Breast epithelium (tissue), 3 donors: ENCODE measurements around the gene HRH2.

Source experiments
- POLR2A ChIP-seq: fragments of 450-650 bp; IDR thresholded peaks from one replicate; pipeline ENCODE4 v1.6.1; 2016; ENCODE audit warnings: antibody characterized with exemption, mild to moderate bottlenecking, moderate library complexity
- TF ChIP-seq, protein P1 (sequence below), 3 donors: fragments of 450-650 bp; IDR thresholded peaks; one replicate each; pipeline ENCODE4 v1.5.1; 2016 to 2017; ENCODE audit warnings: antibody characterized with exemption in 3 of 3, mild to moderate bottlenecking in 3 of 3, moderate library complexity in 3 of 3

DNA sequence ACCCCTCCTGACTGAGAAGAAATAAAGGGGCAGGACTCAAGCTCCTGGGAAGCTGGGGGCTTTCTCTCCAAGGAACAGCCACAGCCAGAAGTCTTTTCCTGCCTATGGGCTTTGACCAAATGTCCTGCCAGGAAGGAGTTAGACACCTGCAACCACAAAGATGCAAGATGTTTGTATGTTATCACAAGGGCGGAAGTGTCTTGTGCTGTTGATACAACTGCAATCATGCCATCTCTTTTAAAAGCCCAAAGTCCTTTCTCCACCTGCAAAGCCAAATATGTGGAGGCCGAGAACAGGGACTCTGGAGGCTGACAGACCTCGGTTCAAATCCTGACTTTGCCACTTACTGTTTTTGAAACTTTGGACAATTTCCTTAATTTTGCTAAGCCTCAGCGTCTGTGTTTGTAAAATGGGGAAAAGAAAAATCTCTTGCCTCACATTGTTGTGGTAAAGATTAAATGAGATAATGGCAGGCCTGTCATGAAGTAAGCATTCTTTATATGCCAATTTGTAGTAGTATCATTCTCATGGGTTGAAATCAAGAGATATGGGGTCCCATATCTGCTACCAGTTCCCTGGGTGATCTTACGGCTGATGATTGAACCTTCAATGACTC, 17.0 kb downstream of the HRH2 start:
- no peak for TF ChIP-seq POLR2A
- TF ChIP-seq, protein P1, sequence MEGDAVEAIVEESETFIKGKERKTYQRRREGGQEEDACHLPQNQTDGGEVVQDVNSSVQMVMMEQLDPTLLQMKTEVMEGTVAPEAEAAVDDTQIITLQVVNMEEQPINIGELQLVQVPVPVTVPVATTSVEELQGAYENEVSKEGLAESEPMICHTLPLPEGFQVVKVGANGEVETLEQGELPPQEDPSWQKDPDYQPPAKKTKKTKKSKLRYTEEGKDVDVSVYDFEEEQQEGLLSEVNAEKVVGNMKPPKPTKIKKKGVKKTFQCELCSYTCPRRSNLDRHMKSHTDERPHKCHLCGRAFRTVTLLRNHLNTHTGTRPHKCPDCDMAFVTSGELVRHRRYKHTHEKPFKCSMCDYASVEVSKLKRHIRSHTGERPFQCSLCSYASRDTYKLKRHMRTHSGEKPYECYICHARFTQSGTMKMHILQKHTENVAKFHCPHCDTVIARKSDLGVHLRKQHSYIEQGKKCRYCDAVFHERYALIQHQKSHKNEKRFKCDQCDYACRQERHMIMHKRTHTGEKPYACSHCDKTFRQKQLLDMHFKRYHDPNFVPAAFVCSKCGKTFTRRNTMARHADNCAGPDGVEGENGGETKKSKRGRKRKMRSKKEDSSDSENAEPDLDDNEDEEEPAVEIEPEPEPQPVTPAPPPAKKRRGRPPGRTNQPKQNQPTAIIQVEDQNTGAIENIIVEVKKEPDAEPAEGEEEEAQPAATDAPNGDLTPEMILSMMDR (IDR thresholded peaks at IDR 0.05): no peak
